Measurements from ENCODE around the gene INPP5F. TPM values are rescaled to one million over a fixed set of nuclear protein-coding genes. Genes with fewer than 3 reads are reported as not detected.

INPP5F gene
- total and polyA plus RNA-seq, 9 of the 15 experiments (the other 6 are each of a cell fraction or from before 2014, with no cell fraction given): 1.6 to 7.3 (median 6.0) TPM

- TF ChIP-seq KDM2B (CRISPR knock-in tag; IDR thresholded peaks at IDR 0.05) (no peak), GTF2F1 (IDR thresholded peaks at IDR 0.05; ENCODE audit: low read depth, low read length) (no peak), HDAC2 (IDR thresholded peaks at IDR 0.05) (no peak), ZNF398 (CRISPR knock-in tag; IDR thresholded peaks at IDR 0.05) (no peak), POLR3A (IDR thresholded peaks at IDR 0.05; ENCODE audit: borderline replicate concordance, extremely low read depth, insufficient read depth, insufficient read length) (no peak), ZBTB11 (CRISPR knock-in tag; IDR thresholded peaks at IDR 0.05) (no peak), HMBOX1 (IDR thresholded peaks at IDR 0.05) (no peak), MGA (IDR thresholded peaks at IDR 0.05) (peak; percentile 28; the same call in 1 of the 2 replicates)
Observed at GRCh38 chr10:119784340-119785067, 58.7 kb downstream of the INPP5F start (continued).

All from K562 (cell line).